Hepatocyte (in vitro differentiated cells): ENCODE results near the gene SLC17A7.

Experiments used
- CTCF ChIP-seq: fragments of 200-600 bp; sonication (generic); IDR thresholded peaks from 2 replicates; pipeline ENCODE4 v1.5.1; 2016; ENCODE audit warnings: antibody characterized with exemption, mild to moderate bottlenecking; ENCODE audit not compliant: poor library complexity
- EZH2phosphoT487 ChIP-seq: fragments of 200-600 bp; sonication (generic); IDR thresholded peaks from one replicate; pipeline ENCODE4 v1.6.1; 2018; ENCODE audit warnings: antibody characterized with exemption, mild to moderate bottlenecking, low read depth, moderate library complexity; ENCODE audit not compliant: unreplicated experiment, severe bottlenecking

GRCh38 chr19:49472936-49473335 is 31.6 kb upstream of the SLC17A7 start:
- no peak for TF ChIP-seq CTCF
- TF ChIP-seq EZH2phosphoT487: no peak
